HepG2 (cell line): ENCODE data around the gene KLF16. TPM values are rescaled to one million over a fixed set of nuclear protein-coding genes. Genes with fewer than 3 reads are reported as not detected.

ENCODE experiments used
- FOXA1 ChIP-seq, 2 experiments: fragments of 450-650 bp in 1 of 2; sonication (generic) in 1 of 2; formaldehyde crosslinking in 1 of 2; IDR thresholded peaks; 2 replicates each; pipeline versions ENCODE4 v1.4.0 to v1.6.1; 2016 to 2020; ENCODE audit warnings: missing genetic modification reagents in 1 of 2
- FOXJ3 ChIP-seq: sonication (generic); formaldehyde crosslinking; IDR thresholded peaks from 2 replicates; pipeline ENCODE4 v1.4.0; 2020; ENCODE audit warnings: missing genetic modification reagents, mild to moderate bottlenecking, borderline replicate concordance
- HIVEP1 ChIP-seq: sonication (generic); formaldehyde crosslinking; IDR thresholded peaks from 2 replicates; pipeline ENCODE4 v1.4.0; 2020; ENCODE audit warnings: mild to moderate bottlenecking, missing genetic modification reagents
- MTA3 ChIP-seq: sonication (generic); formaldehyde crosslinking; IDR thresholded peaks from 2 replicates; pipeline ENCODE4 v1.4.0; 2020; ENCODE audit warnings: missing genetic modification reagents
- NCOA2 ChIP-seq: sonication (generic); formaldehyde crosslinking; IDR thresholded peaks from 2 replicates; pipeline ENCODE4 v1.8.0; 2022; ENCODE audit warnings: inconsistent platforms
- REL ChIP-seq: sonication (generic); formaldehyde crosslinking; conservative IDR thresholded peaks from 2 replicates; pipeline ENCODE4 v1.8.0; 2022; ENCODE audit warnings: mild to moderate bottlenecking, missing genetic modification reagents, moderate library complexity
- SAP130 ChIP-seq: IDR thresholded peaks from 2 replicates; pipeline ENCODE4 v1.6.1; 2016; ENCODE audit warnings: low read depth
- SATB2 ChIP-seq: sonication (generic); formaldehyde crosslinking; IDR thresholded peaks from 2 replicates; pipeline ENCODE4 v1.5.0; 2020; ENCODE audit warnings: missing genetic modification reagents
- TCF7L2 ChIP-seq: IDR thresholded peaks from 2 replicates; pipeline ENCODE4 v1.6.1; 2011; ENCODE audit warnings: mild to moderate bottlenecking, low read depth, low read length, moderate library complexity
- TOPORS ChIP-seq: sonication (generic); formaldehyde crosslinking; IDR thresholded peaks from 2 replicates; pipeline ENCODE4 v1.8.0; 2023; ENCODE audit warnings: mild to moderate bottlenecking, missing genetic modification reagents
- TSC22D2 ChIP-seq: sonication (generic); formaldehyde crosslinking; IDR thresholded peaks from 2 replicates; pipeline ENCODE4 v1.5.1; 2020; ENCODE audit warnings: missing genetic modification reagents, mild to moderate bottlenecking, borderline replicate concordance
- ZFP41 ChIP-seq: sonication (generic); formaldehyde crosslinking; IDR thresholded peaks from 2 replicates; pipeline ENCODE4 v1.4.0; 2020; ENCODE audit warnings: mild to moderate bottlenecking, missing genetic modification reagents, borderline replicate concordance
- ZNF317 ChIP-seq: sonication (generic); formaldehyde crosslinking; IDR thresholded peaks from 2 replicates; pipeline ENCODE4 v1.5.0; 2020; ENCODE audit warnings: mild to moderate bottlenecking, missing genetic modification reagents
- ZNF350 ChIP-seq: sonication (generic); formaldehyde crosslinking; IDR thresholded peaks from 2 replicates; pipeline ENCODE4 v1.4.0; 2020; ENCODE audit warnings: mild to moderate bottlenecking, low read depth, missing genetic modification reagents, borderline replicate concordance
- ZNF496 ChIP-seq: sonication (generic); formaldehyde crosslinking; IDR thresholded peaks from 2 replicates; pipeline ENCODE4 v1.8.1; 2023; ENCODE audit warnings: mild to moderate bottlenecking, moderate library complexity, missing genetic modification reagents; ENCODE audit not compliant: insufficient replicate concordance
- ZNF75D ChIP-seq: sonication (generic); formaldehyde crosslinking; IDR thresholded peaks from 2 replicates; pipeline ENCODE4 v1.8.1; 2023; ENCODE audit warnings: missing genetic modification reagents, mild to moderate bottlenecking, borderline replicate concordance
- ZSCAN20 ChIP-seq: sonication (generic); formaldehyde crosslinking; IDR thresholded peaks from 2 replicates; pipeline ENCODE4 v1.4.0; 2020; ENCODE audit warnings: missing genetic modification reagents, mild to moderate bottlenecking, borderline replicate concordance
- polyA plus RNA-seq, 8 experiments: library from polyadenylated mRNA; depleted of rRNA in 3 of 8; stranded (reverse) in 7 of 8; unstranded in 1 of 8; fragments of >200 nt; fragmentation: Illumina TruSeq in 4 of 8; extraction: Trizol in 4 of 8; gene quantifications; 2 replicates each; pipeline versions ENCODE4 v1.2.1 to v1.2.3, GENCODE V29; 2011 to 2016; ENCODE audit warnings: low read depth in 4 of 8, missing spikeins in 1 of 8, mixed read lengths in 1 of 8; ENCODE audit not compliant: insufficient read depth in 1 of 8
- total RNA-seq, 5 experiments: library from RNA; depleted of rRNA; stranded (reverse); fragments of >200 nt; fragmentation: Illumina TruSeq; extraction: Trizol; gene quantifications; 2 replicates each; pipeline ENCODE4 v1.2.3, GENCODE V29; 2016; ENCODE audit warnings: low read depth in 1 of 5
- TF ChIP-seq, protein P1 (sequence below): sonication (generic); formaldehyde crosslinking; IDR thresholded peaks from 2 replicates; pipeline ENCODE4 v1.4.0; 2020; ENCODE audit warnings: missing genetic modification reagents
- TF ChIP-seq, protein P2 (sequence below), 2 experiments: fragments of 450-650 bp in 1 of 2; sonication (generic) in 1 of 2; formaldehyde crosslinking; IDR thresholded peaks; 2 replicates each; pipeline versions ENCODE4 v1.5.0 to v1.8.0; 2020 to 2022; ENCODE audit warnings: mild to moderate bottlenecking in 1 of 2, missing genetic modification reagents in 1 of 2
- TF ChIP-seq, protein P3 (sequence below): sonication (generic); formaldehyde crosslinking; IDR thresholded peaks from 2 replicates; pipeline ENCODE4 v1.4.0; 2020; ENCODE audit warnings: missing genetic modification reagents
- TF ChIP-seq, protein P4 (sequence below): sonication (generic); formaldehyde crosslinking; IDR thresholded peaks from 2 replicates; pipeline ENCODE4 v1.4.0; 2020; ENCODE audit warnings: low read depth, mild to moderate bottlenecking, missing genetic modification reagents
- TF ChIP-seq, protein P5 (sequence below): IDR thresholded peaks from 2 replicates; pipeline ENCODE4 v1.6.1; 2016; ENCODE audit warnings: missing genetic modification reagents, missing compliant biosample characterization

KLF16 gene
- total and polyA plus RNA-seq, 2 of the 13 experiments (the other 11 are each of a cell fraction or from before 2014, with no cell fraction given) = 3.5 to 6.7 TPM

DNA sequence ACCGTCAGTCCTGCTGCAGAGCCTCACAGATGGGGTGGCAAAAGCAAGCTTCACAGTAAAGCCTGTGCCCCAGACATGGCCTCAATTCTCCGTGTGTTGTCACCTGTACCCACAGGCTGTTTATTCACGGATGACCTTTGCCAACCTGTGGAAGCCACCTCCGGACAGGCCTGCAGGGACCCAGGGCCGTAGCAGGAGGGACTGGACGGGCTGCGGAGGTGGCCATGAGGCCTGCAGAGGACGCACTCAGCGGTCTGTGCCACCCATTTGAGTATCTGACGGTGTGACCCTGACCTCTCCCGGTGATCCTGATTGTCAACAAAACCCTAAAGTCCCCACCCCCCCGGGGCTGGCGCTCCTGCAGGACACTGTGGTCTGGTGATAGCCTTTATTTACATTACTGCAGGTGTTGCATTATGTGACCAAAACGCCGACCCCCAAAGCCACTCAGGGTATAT, 7.8 kb upstream of the KLF16 start (continued):
- TF ChIP-seq TOPORS (CRISPR knock-in tag) (0 out of 2 replicates have a peak, but pooled peaks have one; percentile 60), REL (CRISPR knock-in tag) (no peak), ZNF496 (CRISPR knock-in tag) (no peak), ZNF350 (peak; percentile 79), HIVEP1 (CRISPR knock-in tag) (peak; percentile 87), ZNF317 (peak; percentile 57; the same call in 1 of the 2 replicates), FOXA1 (IDR thresholded peaks at IDR 0.05) (peak; percentile 65; the same call in 1 of the 2 replicates), FOXA1 (CRISPR knock-in tag; IDR thresholded peaks at IDR 0.05) (peak; percentile 89), MTA3 (CRISPR knock-in tag) (no peak), SAP130 (CRISPR knock-in tag) (peak; percentile 92), ZNF75D (no peak), NCOA2 (CRISPR knock-in tag) (peak; percentile 65), TSC22D2 (CRISPR knock-in tag) (no peak), TCF7L2 (no peak), ZFP41 (CRISPR knock-in tag) (no peak; the same call in 1 of the 2 replicates), ZSCAN20 (no peak), SATB2 (CRISPR knock-in tag) (no peak), FOXJ3 (CRISPR knock-in tag) (peak; percentile 84)
- TF ChIP-seq, protein P1, sequence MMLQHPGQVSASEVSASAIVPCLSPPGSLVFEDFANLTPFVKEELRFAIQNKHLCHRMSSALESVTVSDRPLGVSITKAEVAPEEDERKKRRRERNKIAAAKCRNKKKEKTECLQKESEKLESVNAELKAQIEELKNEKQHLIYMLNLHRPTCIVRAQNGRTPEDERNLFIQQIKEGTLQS = no peak
- TF ChIP-seq, protein P2, sequence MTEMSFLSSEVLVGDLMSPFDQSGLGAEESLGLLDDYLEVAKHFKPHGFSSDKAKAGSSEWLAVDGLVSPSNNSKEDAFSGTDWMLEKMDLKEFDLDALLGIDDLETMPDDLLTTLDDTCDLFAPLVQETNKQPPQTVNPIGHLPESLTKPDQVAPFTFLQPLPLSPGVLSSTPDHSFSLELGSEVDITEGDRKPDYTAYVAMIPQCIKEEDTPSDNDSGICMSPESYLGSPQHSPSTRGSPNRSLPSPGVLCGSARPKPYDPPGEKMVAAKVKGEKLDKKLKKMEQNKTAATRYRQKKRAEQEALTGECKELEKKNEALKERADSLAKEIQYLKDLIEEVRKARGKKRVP (CRISPR knock-in tag; IDR thresholded peaks at IDR 0.05) = peak in 1 of 2 experiments; percentile 65; a peak in 2 of 4 replicates
- TF ChIP-seq, protein P3, sequence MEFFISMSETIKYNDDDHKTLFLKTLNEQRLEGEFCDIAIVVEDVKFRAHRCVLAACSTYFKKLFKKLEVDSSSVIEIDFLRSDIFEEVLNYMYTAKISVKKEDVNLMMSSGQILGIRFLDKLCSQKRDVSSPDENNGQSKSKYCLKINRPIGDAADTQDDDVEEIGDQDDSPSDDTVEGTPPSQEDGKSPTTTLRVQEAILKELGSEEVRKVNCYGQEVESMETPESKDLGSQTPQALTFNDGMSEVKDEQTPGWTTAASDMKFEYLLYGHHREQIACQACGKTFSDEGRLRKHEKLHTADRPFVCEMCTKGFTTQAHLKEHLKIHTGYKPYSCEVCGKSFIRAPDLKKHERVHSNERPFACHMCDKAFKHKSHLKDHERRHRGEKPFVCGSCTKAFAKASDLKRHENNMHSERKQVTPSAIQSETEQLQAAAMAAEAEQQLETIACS = peak; percentile 45; the same call in 1 of the 2 replicates
- TF ChIP-seq, protein P4, sequence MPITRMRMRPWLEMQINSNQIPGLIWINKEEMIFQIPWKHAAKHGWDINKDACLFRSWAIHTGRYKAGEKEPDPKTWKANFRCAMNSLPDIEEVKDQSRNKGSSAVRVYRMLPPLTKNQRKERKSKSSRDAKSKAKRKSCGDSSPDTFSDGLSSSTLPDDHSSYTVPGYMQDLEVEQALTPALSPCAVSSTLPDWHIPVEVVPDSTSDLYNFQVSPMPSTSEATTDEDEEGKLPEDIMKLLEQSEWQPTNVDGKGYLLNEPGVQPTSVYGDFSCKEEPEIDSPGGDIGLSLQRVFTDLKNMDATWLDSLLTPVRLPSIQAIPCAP = no peak
- TF ChIP-seq, protein P5, sequence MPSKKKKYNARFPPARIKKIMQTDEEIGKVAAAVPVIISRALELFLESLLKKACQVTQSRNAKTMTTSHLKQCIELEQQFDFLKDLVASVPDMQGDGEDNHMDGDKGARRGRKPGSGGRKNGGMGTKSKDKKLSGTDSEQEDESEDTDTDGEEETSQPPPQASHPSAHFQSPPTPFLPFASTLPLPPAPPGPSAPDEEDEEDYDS (CRISPR knock-in tag) = 0 out of 2 replicates have a peak, but pooled peaks have one; percentile 36
